GM06990 (cell line): ENCODE data around the gene RAB40C.

Source experiments
- DNase-seq: peaks from one replicate; pipeline ENCODE4 v3.0.0-alpha.2; 2011; ENCODE audit not compliant: insufficient read length; ENCODE audit errors: extremely low read depth
- H3K27me3 ChIP-seq: replicated peaks from 2 replicates; pipeline ENCODE4 v1.6.0; 2011; ENCODE audit warnings: low read length; ENCODE audit not compliant: control insufficient read depth, insufficient read depth
- H3K36me3 ChIP-seq: 2 replicates; pipeline ENCODE4 v1.5.1; 2011; ENCODE audit warnings: low read length; ENCODE audit not compliant: control insufficient read depth, insufficient read depth
- H3K4me3 ChIP-seq: replicated peaks from 2 replicates; pipeline ENCODE4 v1.5.1; 2011; ENCODE audit warnings: low read depth, mild to moderate bottlenecking, control low read depth, low read length
- CTCF ChIP-seq: IDR thresholded peaks from 2 replicates; pipeline ENCODE4 v1.5.1; 2011; ENCODE audit warnings: low read length, control low read depth, mild to moderate bottlenecking, inconsistent platforms; ENCODE audit not compliant: insufficient read depth, poor library complexity, severe bottlenecking

The RAB40C gene

GRCh38 chr16:582218-582613 is 7.7 kb upstream of the RAB40C start:
- no peak overlapping the region for H3K4me3 ChIP-seq
- TF ChIP-seq CTCF: no peak
- H3K27me3 ChIP-seq: no peaks in the 10 kb centered on the region
- DNase-seq: no peak
- no peaks in the 10 kb centered on the region; the same call in 1 of the 2 replicates for H3K36me3 ChIP-seq

GRCh38 chr16:582614-583331 is 7.1 kb upstream of the RAB40C start:
- TF ChIP-seq CTCF: no peak
- H3K36me3 ChIP-seq: no peaks in the 10 kb centered on the region; the same call in 1 of the 2 replicates
- no peak for DNase-seq

GRCh38 chr16:583470-583814 is 6.4 kb upstream of the RAB40C start:
- no peaks in the 10 kb centered on the region for H3K27me3 ChIP-seq
- H3K36me3 ChIP-seq: no peaks in the 10 kb centered on the region; the same call in 1 of the 2 replicates
- H3K4me3 ChIP-seq: no peak overlapping the region
- no peak for DNase-seq
- no peak for TF ChIP-seq CTCF

More at GRCh38 chr16:582614-583331, 7.1 kb upstream of the RAB40C start:
- Histone ChIP-seq H3K4me3 (no peak overlapping the region), H3K27me3 (no peaks in the 10 kb centered on the region)

GRCh38 chr16:583815-584591 is 5.9 kb upstream of the RAB40C start:
- H3K36me3 ChIP-seq: no peaks in the 10 kb centered on the region; the same call in 1 of the 2 replicates
- no peak for DNase-seq
- no peak for TF ChIP-seq CTCF
- no peaks in the 10 kb centered on the region for H3K27me3 ChIP-seq
- H3K4me3 ChIP-seq: no peak overlapping the region

- no peak for DNase-seq
- no peak for TF ChIP-seq CTCF
- no peaks in the 10 kb centered on the region; the same call in 1 of the 2 replicates for H3K36me3 ChIP-seq
- H3K4me3 ChIP-seq: no peak overlapping the region
- H3K27me3 ChIP-seq: no peaks in the 10 kb centered on the region
These were observed 4.5 kb upstream of the RAB40C start for GRCh38 chr16:585351-585750.
